Hippocampal formation (tissue), 2 donors: Measurements from ENCODE around the gene DDX1.

Experiments used
- DNase-seq, 2 donors: peaks; one replicate each; lab custom pipeline; 2025; lab: John Stamatoyannopoulos, UW

The DDX1 gene

GRCh38 chr2:15562354-15563031 lies 29.2 kb upstream of the DDX1 start:
- no peak for DNase-seq

GRCh38 chr2:15563227-15564100 lies 28.2 kb upstream of the DDX1 start:
- no peak for DNase-seq

GRCh38 chr2:15565392-15565791 lies 26.3 kb upstream of the DDX1 start:
- DNase-seq, result no peak

GRCh38 chr2:15565994-15566671 lies 25.5 kb upstream of the DDX1 start:
- DNase-seq, result no peak

- no peak for DNase-seq
Measured at GRCh38 chr2:15566912-15567311, 24.8 kb upstream of the DDX1 start.

GRCh38 chr2:15568874-15569273 lies 22.8 kb upstream of the DDX1 start:
- DNase-seq, result no peak

GRCh38 chr2:15570104-15570503 lies 21.6 kb upstream of the DDX1 start:
- DNase-seq, result no peak

GRCh38 chr2:15571729-15572128 lies 19.9 kb upstream of the DDX1 start:
- no peak for DNase-seq

- peak; percentile 76 to 78 for DNase-seq
Measured at GRCh38 chr2:15577071-15577735, 14.5 kb upstream of the DDX1 start.

GRCh38 chr2:15579641-15580040 lies 12.0 kb upstream of the DDX1 start:
- DNase-seq, result no peak

GRCh38 chr2:15580451-15580850 lies 11.2 kb upstream of the DDX1 start:
- DNase-seq, result no peak

GRCh38 chr2:15582710-15583357 lies 8.8 kb upstream of the DDX1 start:
- no peak for DNase-seq

- DNase-seq, result no peak
Measured at GRCh38 chr2:15583826-15584225, 7.8 kb upstream of the DDX1 start.

GRCh38 chr2:15584316-15584715 lies 7.4 kb upstream of the DDX1 start:
- DNase-seq, result no peak

GRCh38 chr2:15584767-15585469 lies 6.8 kb upstream of the DDX1 start:
- DNase-seq, result no peak

GRCh38 chr2:15588329-15588919 lies 3.2 kb upstream of the DDX1 start:
- DNase-seq, result peak; percentile 9 to 21

GRCh38 chr2:15591373-15591691 lies 336 bp upstream of the DDX1 start:
- DNase-seq, result no peak

- DNase-seq, result no peak
Measured at GRCh38 chr2:15593327-15593705, 1.6 kb downstream of the DDX1 start.

GRCh38 chr2:15594291-15595256 lies 2.9 kb downstream of the DDX1 start:
- no peak for DNase-seq
